Right cardiac atrium (tissue), 5 donors: ENCODE measurements around the gene ELMO1. TPM values are rescaled to one million over a fixed set of nuclear protein-coding genes. Genes with fewer than 3 reads are reported as not detected.
A peak's percentile ranks its signal among the peaks of the same experiment; 100 is the strongest.

Experiments
- ATAC-seq, 2 donors: fragments of 200-7000 bp; cut with Tn5 transposase; one replicate each; pipeline versions ENCODE4 v1.8.0 to v1.9.1; 2020; ENCODE audit warnings: moderate library complexity in 2 of 2, mild to moderate bottlenecking in 1 of 2
- DNase-seq, 3 donors: peaks; one replicate each; pipeline ENCODE4 v3.0.0-alpha.2; 2020
- H3K27ac ChIP-seq: one replicate; pipeline ENCODE4 v1.5.1; 2013; ENCODE audit warnings: mild to moderate bottlenecking, low read length, control low read depth, moderate library complexity
- H3K27me3 ChIP-seq: one replicate; pipeline ENCODE4 v1.6.1; 2013; ENCODE audit not compliant: control insufficient read depth, insufficient read depth
- H3K4me1 ChIP-seq: one replicate; pipeline ENCODE4 v1.6.1; 2013; ENCODE audit warnings: low read length; ENCODE audit not compliant: control insufficient read depth, insufficient read depth
- H3K4me3 ChIP-seq: one replicate; pipeline ENCODE4 v1.5.1; 2013; ENCODE audit warnings: low read length, control low read depth
- H3K9me3 ChIP-seq: one replicate; pipeline ENCODE4 v1.6.1; 2013; ENCODE audit warnings: low read length; ENCODE audit not compliant: control insufficient read depth
- WGBS: extraction: QIAGEN DNeasy Blood & Tissue Kit; methylation state at CpG from one replicate; pipeline ENCODE4 v1.1.7; 2013; 5-methylcytosine and 5-hydroxymethylcytosine counted together
- intact Hi-C, 4 donors: fragments of 100-400 bp; cut with DNase I; formaldehyde crosslinking; loops; one replicate each; pipeline versions ENCODE4 v1.11.0 to v1.14.0; 2022 to 2023
- polyA plus RNA-seq: library from polyadenylated mRNA; stranded (reverse); fragments of 200-250 nt; gene quantifications from one replicate; pipeline ENCODE4 v1.2.3, GENCODE V29; 2013
- total RNA-seq, 4 donors: library from RNA; stranded (reverse); fragmentation: NEBNext Ultra II Directional; extraction: Animal tissue kit (Norgen Biotek cat#: 25700); gene quantifications; one replicate each; pipeline ENCODE4 v1.2.1, GENCODE V29; 2021
- donor health status: healthy with polysubstance abuse.
- donor health status: DM: no; HTN: yes; CAD: no.
- donor health status: DM: no; HTN: no; CAD: no.
- donor health status: DM: no; HTN: yes; CAD: no; lungs with severe emphysema.
- donor health status: DM: yes; HTN: yes; CAD: no.

The ELMO1 gene
- total and polyA plus RNA-seq, 5 donors = 11.8 to 20.8 (median 18.8) TPM

GRCh38 chr7:37118004-37118403 lies 330.7 kb downstream of the ELMO1 start:
- H3K27me3 ChIP-seq = no peaks in the 10 kb centered on the region
- intact Hi-C loops = no loop called here
- H3K27ac ChIP-seq = no peak overlapping the region
- ATAC-seq (no peak), DNase-seq (no peak)
- WGBS = 70% methylated on average over 6 of the region's 6 CpGs
- H3K9me3 ChIP-seq = no peaks in the 10 kb centered on the region
- H3K4me1 ChIP-seq = peaks cover 2% of the 10 kb centered on the region
- no peak overlapping the region for H3K4me3 ChIP-seq

DNA sequence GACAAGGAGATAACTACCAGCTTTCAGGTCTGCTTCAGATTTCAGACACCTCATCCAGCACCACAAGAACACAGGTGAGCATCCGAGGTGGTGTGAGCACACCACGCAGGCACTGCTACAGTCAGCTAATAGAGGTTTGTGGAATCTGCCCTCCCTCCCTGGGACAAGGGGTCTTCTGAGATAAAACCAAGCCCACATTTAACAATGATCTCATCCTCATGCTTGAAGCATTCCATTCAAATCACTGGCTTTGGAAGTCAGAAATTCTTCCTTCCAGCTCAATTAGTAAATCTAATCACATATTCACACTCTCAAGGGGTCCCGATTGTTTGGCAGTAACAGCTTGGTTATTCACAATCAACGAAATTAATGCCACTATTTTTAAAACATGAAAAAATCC lies 331.4 kb downstream of the ELMO1 start:
- no peak overlapping the region for H3K27ac ChIP-seq
- intact Hi-C loops = no loop called here
- H3K27me3 ChIP-seq = no peaks in the 10 kb centered on the region
- WGBS = 35% methylated on average over 4 of the region's 4 CpGs
- ATAC-seq (no peak), DNase-seq (no peak)
- H3K4me1 ChIP-seq = peaks cover 2% of the 10 kb centered on the region
- no peak overlapping the region for H3K4me3 ChIP-seq
- H3K9me3 ChIP-seq = no peaks in the 10 kb centered on the region

- H3K27ac ChIP-seq = no peak overlapping the region
- H3K4me1 ChIP-seq = peaks cover 2% of the 10 kb centered on the region
- H3K4me3 ChIP-seq = no peak overlapping the region
- no peaks in the 10 kb centered on the region for H3K27me3 ChIP-seq
- ATAC-seq (no peak), DNase-seq (no peak)
- WGBS = 95% methylated on average over 1 of the region's 1 CpG
- intact Hi-C loops = no loop called here
- H3K9me3 ChIP-seq = no peaks in the 10 kb centered on the region
Measured at GRCh38 chr7:37116093-37116701, 332.5 kb downstream of the ELMO1 start.

DNA sequence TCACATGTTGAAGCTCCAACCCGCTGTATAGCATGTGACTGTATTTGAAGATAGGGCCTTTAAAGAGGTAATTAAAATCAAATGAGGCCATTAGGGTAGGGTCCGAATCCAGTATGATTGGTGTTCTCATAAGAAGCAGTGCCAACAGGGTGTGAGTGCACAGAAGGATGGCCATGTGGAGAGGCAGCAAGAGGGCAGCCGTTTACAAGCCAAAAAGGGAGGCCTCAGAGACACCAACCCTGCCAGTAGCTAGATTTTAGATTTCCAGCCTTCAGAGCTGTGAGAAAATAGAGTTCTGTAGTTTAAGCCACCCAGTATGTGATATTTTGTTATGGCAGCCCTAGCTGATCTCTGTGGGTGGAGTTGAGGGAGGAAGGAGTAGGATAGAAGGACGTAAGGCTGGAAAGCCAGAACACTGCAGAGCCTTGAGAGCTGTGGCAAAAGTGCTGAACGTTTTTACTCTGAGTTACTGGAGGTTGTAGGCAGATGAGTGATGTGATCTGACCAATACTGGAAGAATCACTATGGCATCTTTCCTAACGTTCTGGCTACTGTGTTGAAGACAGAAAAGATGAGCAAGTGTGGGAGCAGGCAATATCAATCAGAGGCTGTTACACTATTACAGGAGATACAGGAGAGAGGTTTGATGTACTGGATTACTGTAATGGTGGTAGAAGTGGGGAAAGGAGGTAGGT lies 334.9 kb downstream of the ELMO1 start:
- whole genome bisulfite sequencing = 89% methylated on average over 6 of the region's 6 CpGs
- no peaks in the 10 kb centered on the region for H3K27me3 ChIP-seq
- DNase-seq (no peak), ATAC-seq (no peak)
- H3K27ac ChIP-seq = no peak overlapping the region
- no peaks in the 10 kb centered on the region for H3K9me3 ChIP-seq
- H3K4me3 ChIP-seq = no peak overlapping the region
- intact Hi-C loops = no loop called here
- H3K4me1 ChIP-seq = peaks cover 2% of the 10 kb centered on the region

GRCh38 chr7:37112876-37113275 lies 335.8 kb downstream of the ELMO1 start:
- H3K27ac ChIP-seq = no peak overlapping the region
- no peaks in the 10 kb centered on the region for H3K9me3 ChIP-seq
- no peaks in the 10 kb centered on the region for H3K27me3 ChIP-seq
- DNase-seq (no peak), ATAC-seq (no peak)
- no peak overlapping the region for H3K4me3 ChIP-seq
- peaks cover 2% of the 10 kb centered on the region for H3K4me1 ChIP-seq
- intact Hi-C loops = no loop called here
- 96% methylated on average over 3 of the region's 3 CpGs for WGBS

GRCh38 chr7:37112218-37112617 lies 336.4 kb downstream of the ELMO1 start:
- no peak overlapping the region for H3K27ac ChIP-seq
- ATAC-seq (no peak), DNase-seq (no peak)
- H3K4me1 ChIP-seq = peaks cover 1% of the 10 kb centered on the region
- WGBS = 94% methylated on average over 2 of the region's 2 CpGs
- intact Hi-C loops = no loop called here
- H3K9me3 ChIP-seq = no peaks in the 10 kb centered on the region
- H3K27me3 ChIP-seq = no peaks in the 10 kb centered on the region
- no peak overlapping the region for H3K4me3 ChIP-seq

- intact Hi-C loops = no loop called here
- H3K9me3 ChIP-seq = no peaks in the 10 kb centered on the region
- DNase-seq (no peak), ATAC-seq (no peak)
- no peak overlapping the region for H3K27ac ChIP-seq
- WGBS = 99% methylated on average over 1 of the region's 1 CpG
- H3K27me3 ChIP-seq = no peaks in the 10 kb centered on the region
- no peak overlapping the region for H3K4me3 ChIP-seq
- H3K4me1 ChIP-seq = no peaks in the 10 kb centered on the region
Measured at GRCh38 chr7:37111459-37111858, 337.2 kb downstream of the ELMO1 start.

GRCh38 chr7:37110660-37111424 lies 337.8 kb downstream of the ELMO1 start:
- intact Hi-C loops = no loop called here
- Histone ChIP-seq H3K4me1 (no peaks in the 10 kb centered on the region), H3K4me3 (no peak overlapping the region), H3K27ac (no peak overlapping the region), H3K9me3 (no peaks in the 10 kb centered on the region), H3K27me3 (no peaks in the 10 kb centered on the region)
- DNase-seq = no peak
- WGBS = 92% methylated on average over 5 of the region's 5 CpGs
- no peak for ATAC-seq

GRCh38 chr7:37109843-37110242 lies 338.8 kb downstream of the ELMO1 start:
- no peaks in the 10 kb centered on the region for H3K27me3 ChIP-seq
- no peak overlapping the region for H3K27ac ChIP-seq
- no peaks in the 10 kb centered on the region for H3K9me3 ChIP-seq
- H3K4me3 ChIP-seq = no peak overlapping the region
- ATAC-seq (peak in 1 of 2 donors; percentile 29), DNase-seq (no peak)
- intact Hi-C loops = no loop called here
- H3K4me1 ChIP-seq = no peaks in the 10 kb centered on the region
- WGBS = 50% methylated on average over 5 of the region's 5 CpGs

GRCh38 chr7:37109016-37109683 lies 339.5 kb downstream of the ELMO1 start:
- intact Hi-C loops = no loop called here
- 63% methylated on average over 11 of the region's 11 CpGs for WGBS
- no peak for ATAC-seq
- no peak overlapping the region for H3K27ac ChIP-seq
- no peak overlapping the region for H3K4me3 ChIP-seq
- H3K9me3 ChIP-seq = no peaks in the 10 kb centered on the region
- H3K27me3 ChIP-seq = no peaks in the 10 kb centered on the region
- H3K4me1 ChIP-seq = no peaks in the 10 kb centered on the region
- no peak for DNase-seq

GRCh38 chr7:37108615-37109014 lies 340.0 kb downstream of the ELMO1 start:
- intact Hi-C loops = no loop called here
- no peaks in the 10 kb centered on the region for H3K27me3 ChIP-seq
- no peak for DNase-seq
- H3K4me1 ChIP-seq = no peaks in the 10 kb centered on the region
- no peak overlapping the region for H3K27ac ChIP-seq
- no peaks in the 10 kb centered on the region for H3K9me3 ChIP-seq
- no peak overlapping the region for H3K4me3 ChIP-seq
- 93% methylated on average over 1 of the region's 1 CpG for WGBS
- no peak for ATAC-seq
